ENCODE measurements around the gene SCT. TPM values are rescaled to one million over a fixed set of nuclear protein-coding genes. Genes with fewer than 3 reads are reported as not detected.

SCT gene
- total and polyA plus RNA-seq, 2 donors (not counting 3 experiments of a cell fraction or from before 2014, with no cell fraction given), result not detected

GRCh38 chr11:620935-621814 lies 5.8 kb downstream of the SCT start:
- FAIRE-seq (no peak), DNase-seq (ENCODE audit: low read depth, low spot score) (no peak)
- intact Hi-C loops (cut with micrococcal nuclease) (no loop called here), dilution Hi-C loops (cut with MboI; ENCODE audit: extremely low pct_ligation_motif_present, low sequenced_read_pairs) (no loop called here)
- Histone ChIP-seq H4K20me1 (replicated peaks; ENCODE audit: control insufficient read depth, extremely low read depth, insufficient read depth, low read length) (no peaks in the 10 kb centered on the region), H3K27ac (ENCODE audit: insufficient read depth, low read depth, low read length) (no peak overlapping the region), H3K9ac (replicated peaks; ENCODE audit: extremely low read depth, insufficient read depth, low read length) (no peak overlapping the region), H3K27me3 (ENCODE audit: control insufficient read depth in 2 of 2, insufficient read depth in 2 of 2, low read length in 2 of 2) (peaks cover 2 to 7% of the 10 kb centered on the region in 2 experiments), H3K9me1 (replicated peaks; ENCODE audit: control insufficient read depth, extremely low read depth, insufficient read depth, low read length) (no peaks in the 10 kb centered on the region), H3K9me3 (replicated peaks; ENCODE audit: control insufficient read depth, insufficient read depth, low read length) (no peaks in the 10 kb centered on the region), H3K36me3 (ENCODE audit: control insufficient read depth in 2 of 2, extremely low read depth in 1 of 2, insufficient read depth in 2 of 2, low read length in 2 of 2) (no peaks in the 10 kb centered on the region), H3K79me2 (ENCODE audit: control insufficient read depth, insufficient read depth, low read length) (no peaks in the 10 kb centered on the region), H2AFZ (ENCODE audit: low read depth, low read length) (no peak overlapping the region), H3K4me3 (replicated peaks in 1 of 3; ENCODE audit: insufficient read depth in 1 of 3, low read depth in 1 of 3, low read length in 3 of 3) (no peak overlapping the region), H3K4me2 (ENCODE audit: insufficient read depth, low read length) (no peak overlapping the region), H3K4me1 (ENCODE audit: control insufficient read depth, extremely low read depth, insufficient read depth, low read length) (no peaks in the 10 kb centered on the region)
- ChIA-PET POLR2A (no interaction called here), CTCF (no interaction called here)
- TF ChIP-seq POLR2A (IDR thresholded peaks at IDR 0.05; ENCODE audit: low read depth, low read length) (no peak), JUN (IDR thresholded peaks at IDR 0.05; ENCODE audit: borderline replicate concordance, insufficient read depth, insufficient read length, low read depth) (no peak), GATA2 (IDR thresholded peaks at IDR 0.05; ENCODE audit: insufficient read depth, insufficient read length, low read depth, low read length) (no peak), MAX (IDR thresholded peaks at IDR 0.05; ENCODE audit: insufficient read depth, insufficient read length) (no peak), POLR2AphosphoS5 (IDR thresholded peaks at IDR 0.05; ENCODE audit: insufficient read depth, low read depth, low read length) (no peak)
- TF ChIP-seq, protein P1, sequence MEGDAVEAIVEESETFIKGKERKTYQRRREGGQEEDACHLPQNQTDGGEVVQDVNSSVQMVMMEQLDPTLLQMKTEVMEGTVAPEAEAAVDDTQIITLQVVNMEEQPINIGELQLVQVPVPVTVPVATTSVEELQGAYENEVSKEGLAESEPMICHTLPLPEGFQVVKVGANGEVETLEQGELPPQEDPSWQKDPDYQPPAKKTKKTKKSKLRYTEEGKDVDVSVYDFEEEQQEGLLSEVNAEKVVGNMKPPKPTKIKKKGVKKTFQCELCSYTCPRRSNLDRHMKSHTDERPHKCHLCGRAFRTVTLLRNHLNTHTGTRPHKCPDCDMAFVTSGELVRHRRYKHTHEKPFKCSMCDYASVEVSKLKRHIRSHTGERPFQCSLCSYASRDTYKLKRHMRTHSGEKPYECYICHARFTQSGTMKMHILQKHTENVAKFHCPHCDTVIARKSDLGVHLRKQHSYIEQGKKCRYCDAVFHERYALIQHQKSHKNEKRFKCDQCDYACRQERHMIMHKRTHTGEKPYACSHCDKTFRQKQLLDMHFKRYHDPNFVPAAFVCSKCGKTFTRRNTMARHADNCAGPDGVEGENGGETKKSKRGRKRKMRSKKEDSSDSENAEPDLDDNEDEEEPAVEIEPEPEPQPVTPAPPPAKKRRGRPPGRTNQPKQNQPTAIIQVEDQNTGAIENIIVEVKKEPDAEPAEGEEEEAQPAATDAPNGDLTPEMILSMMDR (IDR thresholded peaks at IDR 0.05; ENCODE audit: extremely low read depth in 1 of 2, insufficient read depth in 1 of 2, low read depth in 1 of 2, low read length in 2 of 2), result no peak
- no TSS peak for BruUV-seq (replicated peaks)

Data from endothelial cell of umbilical vein (primary cell).